T-helper 1 cell treated with Interleukin-12 subunit alpha and Interleukin-12 subunit beta and Interleukin-4 antibody, amounts not matched to agents 30 μg/mL and 1 μg/mL, for 36 hours (primary cell): Measurements from ENCODE around the gene BRCC3.

Experiments
- H3K27ac Mint-ChIP-seq: one replicate; pipeline ENCODE4 v1.8.0; 2021; ENCODE audit warnings: mild to moderate bottlenecking, mixed read lengths
- H3K27me3 Mint-ChIP-seq: one replicate; pipeline ENCODE4 v1.8.0; 2021; ENCODE audit warnings: low read depth, mixed read lengths
- H3K36me3 Mint-ChIP-seq: one replicate; pipeline ENCODE4 v1.8.0; 2021; ENCODE audit warnings: low read depth, mixed read lengths
- H3K4me1 Mint-ChIP-seq: one replicate; pipeline ENCODE4 v1.8.0; 2021; ENCODE audit warnings: low read depth, mixed read lengths
- H3K4me3 Mint-ChIP-seq: one replicate; pipeline ENCODE4 v1.8.0; 2021; ENCODE audit warnings: mild to moderate bottlenecking, moderate library complexity, mixed read lengths
- H3K9me3 Mint-ChIP-seq: one replicate; pipeline ENCODE4 v1.8.0; 2021; ENCODE audit warnings: mixed read lengths

The BRCC3 gene

DNA sequence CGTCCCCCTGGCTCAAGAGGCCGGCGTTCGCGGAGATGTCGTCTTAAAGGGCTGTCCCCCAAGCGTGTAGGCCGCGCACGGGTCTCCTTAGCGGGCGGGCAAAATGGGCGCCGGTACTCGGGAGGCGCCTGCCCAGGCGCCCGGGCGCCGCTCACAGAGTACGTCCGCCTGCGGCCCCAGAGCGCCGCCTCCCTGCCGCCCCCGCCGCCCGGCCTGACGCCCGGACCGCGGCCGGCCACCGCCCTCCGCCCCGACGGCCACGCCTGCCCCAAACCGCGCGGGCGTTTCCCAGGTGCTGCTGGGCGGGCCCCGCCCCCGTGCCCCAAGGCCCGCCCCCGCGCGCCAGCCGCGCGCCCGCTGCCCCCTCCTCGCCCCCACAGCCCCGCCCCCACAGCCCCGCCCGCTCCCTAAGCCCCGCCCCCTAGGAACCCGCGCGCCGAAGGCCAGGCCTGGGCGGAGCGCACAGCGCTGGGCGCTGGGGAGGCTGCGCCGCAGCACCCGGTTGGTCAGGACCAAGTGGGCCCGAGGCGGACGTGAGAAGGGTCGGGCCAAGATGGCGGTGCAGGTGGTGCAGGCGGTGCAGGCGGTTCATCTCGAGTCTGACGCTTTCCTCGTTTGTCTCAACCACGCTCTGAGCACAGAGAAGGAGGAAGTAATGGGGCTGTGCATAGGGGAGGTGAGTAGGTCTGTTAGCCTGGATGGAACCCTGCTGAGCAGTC lies at the start of gene BRCC3, which contains the start of the genes CMC4 and MTCP1:
BRCC3 (plus strand) TSS at position 534 of the 719 bp plus-strand sequence; CDS start at position 554, 20 bp downstream.
CMC4 (minus strand) TSS at position 162 of the 719 bp plus-strand sequence. CDS start 7,113 bp downstream, outside the sequence.
MTCP1 (minus strand) TSS at position 162 of the 719 bp plus-strand sequence. CDS start 5,126 bp downstream, outside the sequence.
- Mint-ChIP-seq H3K36me3 (peaks cover 15% of the 10 kb centered on the region), H3K4me3 (peak within 1 kb of the TSS; percentile 92), H3K27ac (peak within 1 kb of the TSS; percentile 92), H3K27me3 (no peaks in the 10 kb centered on the region), H3K9me3 (no peaks in the 10 kb centered on the region), H3K4me1 (peaks cover 42% of the 10 kb centered on the region)

DNA sequence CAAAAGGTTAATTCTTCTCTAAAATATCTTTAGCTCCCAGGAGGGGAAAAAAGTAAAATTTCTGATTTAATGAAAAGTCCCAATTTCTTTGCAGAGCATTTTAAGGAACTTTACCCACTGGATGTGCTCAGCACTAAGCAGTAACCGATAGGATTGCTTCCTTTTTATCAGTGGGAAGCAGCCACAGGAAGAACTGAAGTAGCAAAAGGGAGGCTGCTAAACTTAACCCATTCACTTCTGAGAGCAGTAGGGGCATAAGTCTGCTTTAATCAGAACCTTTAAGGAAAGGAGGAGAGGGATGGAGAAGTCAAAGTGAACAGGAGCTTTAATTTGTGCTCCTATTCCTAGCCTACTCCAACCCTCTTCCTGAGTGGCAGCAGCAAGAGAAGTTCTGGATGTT lies 48.7 kb upstream of the BRCC3 start, which contains the start of gene F8:
F8 (minus strand) TSS at position 139 of the 400 bp plus-strand sequence. CDS start 171 bp downstream, outside the sequence.
- no peak within 1 kb of the TSS for H3K4me3 Mint-ChIP-seq
- H3K27me3 Mint-ChIP-seq, result peaks cover 39% of the 10 kb centered on the region
- H3K27ac Mint-ChIP-seq, result no peak within 1 kb of the TSS
- H3K4me1 Mint-ChIP-seq, result no peaks in the 10 kb centered on the region
- H3K9me3 Mint-ChIP-seq, result no peaks in the 10 kb centered on the region
- no peaks in the 10 kb centered on the region for H3K36me3 Mint-ChIP-seq

- peak overlapping the region; percentile 17 for H3K27ac Mint-ChIP-seq
- H3K4me1 Mint-ChIP-seq, result peaks cover 8% of the 10 kb centered on the region
- H3K4me3 Mint-ChIP-seq, result peak overlapping the region; percentile 7
- no peaks in the 10 kb centered on the region for H3K9me3 Mint-ChIP-seq
- no peaks in the 10 kb centered on the region for H3K36me3 Mint-ChIP-seq
- H3K27me3 Mint-ChIP-seq, result peaks cover 32% of the 10 kb centered on the region
Measured at GRCh38 chrX:155023907-155024833, 47.1 kb upstream of the BRCC3 start.

DNA sequence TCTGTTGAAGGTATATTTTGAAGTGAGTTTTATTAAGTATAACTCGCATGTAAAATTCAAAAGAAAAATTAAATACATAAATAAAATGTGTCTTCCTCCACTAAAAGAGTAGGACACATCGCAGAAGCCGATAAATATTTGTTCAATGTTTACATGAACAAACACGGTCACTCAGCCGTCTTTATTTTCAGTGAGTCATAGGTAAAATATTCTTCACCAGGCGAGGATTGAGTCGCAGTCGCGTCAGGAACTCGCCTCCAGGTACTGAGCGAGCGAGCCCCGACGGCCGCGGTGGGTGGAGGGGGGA lies 44.9 kb upstream of the BRCC3 start:
- peak overlapping the region; percentile 77 for H3K4me3 Mint-ChIP-seq
- H3K27me3 Mint-ChIP-seq, result peaks cover 27% of the 10 kb centered on the region
- H3K27ac Mint-ChIP-seq, result peak overlapping the region; percentile 84
- no peaks in the 10 kb centered on the region for H3K9me3 Mint-ChIP-seq
- H3K36me3 Mint-ChIP-seq, result no peaks in the 10 kb centered on the region
- peaks cover 13% of the 10 kb centered on the region for H3K4me1 Mint-ChIP-seq

- Mint-ChIP-seq H3K9me3 (no peaks in the 10 kb centered on the region), H3K36me3 (no peaks in the 10 kb centered on the region), H3K4me3 (peak within 1 kb of the TSS; percentile 83), H3K27ac (peak within 1 kb of the TSS; percentile 95), H3K4me1 (peaks cover 13% of the 10 kb centered on the region), H3K27me3 (peaks cover 22% of the 10 kb centered on the region)
Measured at GRCh38 chrX:155026727-155027508, 44.4 kb upstream of the BRCC3 start, which contains the start of gene FUNDC2. Gene FUNDC2 (plus strand): TSS chrX:155026844. CDS start chrX:155026939, 95 bp downstream.

GRCh38 chrX:155027509-155028066 lies 43.7 kb upstream of the BRCC3 start:
- Mint-ChIP-seq H3K36me3 (no peaks in the 10 kb centered on the region), H3K27ac (peak overlapping the region; percentile 95), H3K9me3 (no peaks in the 10 kb centered on the region), H3K27me3 (peaks cover 17% of the 10 kb centered on the region), H3K4me1 (peaks cover 13% of the 10 kb centered on the region), H3K4me3 (peak overlapping the region; percentile 83)

DNA sequence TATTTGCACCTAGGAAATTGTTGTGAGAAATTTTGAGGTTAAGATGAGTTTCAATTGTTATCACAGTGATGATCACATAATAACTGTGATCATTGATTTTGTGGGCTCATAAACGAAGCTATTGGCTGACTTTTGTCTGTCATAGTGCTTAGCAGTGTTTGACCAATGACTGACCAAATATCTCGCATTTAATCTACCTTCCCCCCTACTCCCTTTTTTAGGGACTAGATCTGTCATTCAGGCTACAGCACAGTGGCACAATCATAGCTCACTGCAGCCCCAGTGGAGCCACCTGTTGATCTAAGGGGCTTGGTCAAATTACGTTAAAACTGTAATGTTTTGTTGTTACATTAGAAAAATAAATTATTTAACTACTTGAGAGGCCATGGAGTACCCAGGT lies 43.2 kb upstream of the BRCC3 start:
- Mint-ChIP-seq H3K4me1 (peaks cover 13% of the 10 kb centered on the region), H3K4me3 (peak overlapping the region; percentile 34), H3K36me3 (no peaks in the 10 kb centered on the region), H3K9me3 (no peaks in the 10 kb centered on the region), H3K27me3 (peaks cover 15% of the 10 kb centered on the region), H3K27ac (peak overlapping the region; percentile 95)

DNA sequence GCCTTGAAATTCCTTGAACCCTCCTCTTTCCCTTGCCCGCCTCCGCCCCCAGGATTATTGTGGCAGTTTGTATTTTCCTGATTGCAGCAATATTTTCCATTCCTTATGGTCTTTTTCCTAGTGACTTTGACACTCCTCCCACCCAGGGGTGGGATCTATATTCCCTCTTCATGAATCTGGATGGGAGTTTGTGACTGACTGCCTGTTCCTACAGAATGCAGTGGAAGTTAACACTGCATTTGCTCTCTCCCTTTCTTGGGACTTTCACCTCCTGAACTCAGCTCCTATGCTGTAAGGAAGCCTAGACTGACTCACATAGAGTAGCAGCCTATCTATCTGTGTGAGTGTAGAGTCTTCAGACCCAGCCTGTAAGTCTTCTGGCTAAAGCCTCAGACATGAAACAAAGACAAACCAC lies 42.4 kb upstream of the BRCC3 start:
- no peak overlapping the region for H3K4me3 Mint-ChIP-seq
- peaks cover 13% of the 10 kb centered on the region for H3K4me1 Mint-ChIP-seq
- H3K27ac Mint-ChIP-seq, result peak overlapping the region; percentile 58
- no peaks in the 10 kb centered on the region for H3K9me3 Mint-ChIP-seq
- peaks cover 11% of the 10 kb centered on the region for H3K27me3 Mint-ChIP-seq
- H3K36me3 Mint-ChIP-seq, result no peaks in the 10 kb centered on the region

DNA sequence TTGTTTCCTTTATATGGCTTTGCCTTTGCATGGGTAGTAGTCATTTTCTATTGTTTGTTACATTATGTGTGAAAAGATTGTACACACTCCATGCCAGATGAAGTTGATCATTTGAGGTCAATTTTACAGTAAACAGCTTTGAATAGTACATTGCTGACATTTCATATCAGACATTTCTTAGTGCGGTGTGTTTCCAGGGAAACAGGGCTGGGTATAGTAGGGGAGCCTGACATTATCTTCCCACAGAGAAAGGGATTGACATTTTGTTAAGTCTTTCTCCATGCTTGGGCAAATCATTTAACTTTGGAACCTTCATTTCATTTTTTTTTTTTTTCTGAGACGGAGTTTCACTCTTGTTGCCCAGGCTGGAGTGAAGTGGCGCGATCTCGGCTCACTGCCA lies 39.7 kb upstream of the BRCC3 start:
- peaks cover 11% of the 10 kb centered on the region for H3K36me3 Mint-ChIP-seq
- H3K27me3 Mint-ChIP-seq, result no peaks in the 10 kb centered on the region
- H3K4me3 Mint-ChIP-seq, result no peak overlapping the region
- peaks cover 13% of the 10 kb centered on the region for H3K4me1 Mint-ChIP-seq
- peaks cover 7% of the 10 kb centered on the region for H3K9me3 Mint-ChIP-seq
- H3K27ac Mint-ChIP-seq, result no peak overlapping the region

- H3K9me3 Mint-ChIP-seq, result peaks cover 7% of the 10 kb centered on the region
- no peak overlapping the region for H3K4me3 Mint-ChIP-seq
- H3K36me3 Mint-ChIP-seq, result peaks cover 21% of the 10 kb centered on the region
- H3K4me1 Mint-ChIP-seq, result peaks cover 3% of the 10 kb centered on the region
- H3K27me3 Mint-ChIP-seq, result no peaks in the 10 kb centered on the region
- H3K27ac Mint-ChIP-seq, result no peak overlapping the region
Measured at GRCh38 chrX:155035688-155036087, 35.6 kb upstream of the BRCC3 start.

DNA sequence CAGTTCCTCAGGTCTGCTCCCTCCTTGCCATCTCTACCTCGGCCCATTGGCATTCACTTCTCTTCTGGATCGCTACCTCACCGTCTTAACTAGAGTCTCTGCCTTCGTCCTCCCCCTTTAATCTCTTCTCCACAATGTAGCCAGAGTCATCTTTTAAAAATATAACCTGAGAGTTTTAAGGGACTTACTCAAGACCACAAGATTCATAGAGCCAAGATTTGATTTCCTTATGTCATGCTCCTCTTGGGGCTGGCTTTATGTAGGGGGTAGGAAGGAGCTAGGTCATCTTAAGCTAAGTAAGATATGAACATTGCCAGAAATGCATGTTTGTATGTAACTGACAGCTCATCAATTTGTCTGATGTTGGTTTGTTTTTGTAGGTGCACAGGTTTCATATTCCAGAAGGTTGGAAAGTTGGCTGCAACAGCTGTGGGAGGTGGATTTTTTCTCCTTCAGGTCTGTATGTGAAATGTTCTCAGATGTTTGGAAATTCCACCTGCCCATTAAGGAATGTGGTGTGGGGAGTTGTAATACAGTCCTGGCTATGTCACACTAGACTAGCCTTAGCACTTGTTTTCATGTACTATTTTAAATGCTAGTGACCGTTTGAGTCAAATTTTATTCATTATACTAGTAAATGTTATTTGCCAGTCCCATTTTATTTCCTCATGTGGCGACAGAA lies 25.0 kb upstream of the BRCC3 start:
- Mint-ChIP-seq H3K9me3 (no peaks in the 10 kb centered on the region), H3K27me3 (no peaks in the 10 kb centered on the region), H3K27ac (no peak overlapping the region), H3K4me3 (no peak overlapping the region), H3K36me3 (peaks cover 2% of the 10 kb centered on the region), H3K4me1 (peaks cover 4% of the 10 kb centered on the region)

DNA sequence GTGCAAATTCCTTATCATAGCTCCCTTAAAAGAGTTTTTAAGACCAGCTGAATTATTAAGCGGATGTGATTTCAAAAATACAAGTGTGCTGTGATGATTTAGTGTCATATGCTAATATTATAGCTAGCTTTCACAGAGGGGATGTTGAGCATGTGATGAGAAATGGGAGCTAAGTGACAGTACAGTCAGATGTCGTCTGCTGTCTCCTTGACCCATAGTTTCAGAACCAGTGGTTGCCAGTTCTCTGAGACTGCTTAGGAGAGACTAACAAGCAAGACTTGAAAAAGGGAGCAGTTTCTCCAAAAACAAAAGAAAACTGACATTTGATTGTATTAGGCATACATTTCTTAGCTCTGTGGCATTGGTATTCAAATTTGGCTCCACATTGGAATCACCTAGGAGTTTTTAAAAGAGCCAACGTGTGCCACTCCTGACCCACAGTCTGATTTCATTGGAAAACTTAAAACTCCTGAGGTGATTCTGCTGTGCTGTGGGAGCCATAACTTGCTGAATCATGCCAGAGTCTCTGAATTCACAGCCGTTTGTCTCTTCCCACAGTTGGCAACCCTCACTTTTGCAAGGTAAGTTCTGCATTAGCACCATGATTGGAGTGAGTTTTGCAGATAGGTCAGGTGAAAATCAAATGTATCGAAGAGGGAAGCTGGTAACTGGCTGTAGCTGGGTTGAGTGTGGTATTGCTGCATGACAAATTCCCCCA lies 24.3 kb upstream of the BRCC3 start:
- Mint-ChIP-seq H3K27me3 (no peaks in the 10 kb centered on the region), H3K9me3 (no peaks in the 10 kb centered on the region), H3K36me3 (peaks cover 2% of the 10 kb centered on the region), H3K4me1 (peaks cover 4% of the 10 kb centered on the region), H3K27ac (no peak overlapping the region), H3K4me3 (no peak overlapping the region)
